ENCODE results near the gene MTHFD2L.
A peak's percentile ranks its signal among the peaks of the same experiment; 100 is the strongest.

The MTHFD2L gene

DNA sequence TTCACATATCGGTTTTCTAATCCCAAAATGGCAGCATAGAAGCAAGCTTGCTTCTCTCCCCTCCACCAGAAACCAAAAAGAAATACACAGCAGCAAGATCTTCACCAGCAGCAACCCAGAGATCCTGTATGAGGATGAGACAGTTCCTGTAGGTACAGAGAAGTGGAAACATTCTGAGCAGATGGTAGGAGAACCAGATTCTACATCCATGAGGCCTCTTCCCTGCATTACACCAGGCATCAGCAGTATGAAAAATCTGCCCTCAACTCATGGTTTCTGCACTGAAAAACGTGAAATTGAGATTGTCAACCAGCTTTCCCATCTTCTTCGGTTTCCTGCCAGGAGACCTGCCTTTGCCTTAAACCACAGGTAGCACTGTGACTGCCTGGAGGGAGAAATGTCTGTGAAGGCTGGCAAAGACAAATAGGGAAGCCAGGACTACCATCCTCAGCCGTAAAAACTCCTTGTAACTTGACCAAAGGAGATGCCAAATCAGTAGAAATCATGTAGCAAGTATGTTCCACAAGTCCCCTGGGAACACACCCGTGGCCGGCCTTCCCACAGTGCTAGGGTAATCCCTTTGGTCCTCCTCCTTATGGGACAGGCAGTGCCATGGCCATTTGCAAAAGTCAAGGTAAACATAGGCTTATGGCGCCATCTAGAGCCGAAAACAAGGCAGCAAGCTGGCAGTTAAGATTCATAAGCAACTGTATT is 24.0 kb upstream of the MTHFD2L start:
- no peak overlapping the region for H3K4me3 ChIP-seq (ENCODE audit: low read depth, low read length)
- DNase-seq (ENCODE audit: low read depth): peak; percentile 30
- TF ChIP-seq, protein P1, sequence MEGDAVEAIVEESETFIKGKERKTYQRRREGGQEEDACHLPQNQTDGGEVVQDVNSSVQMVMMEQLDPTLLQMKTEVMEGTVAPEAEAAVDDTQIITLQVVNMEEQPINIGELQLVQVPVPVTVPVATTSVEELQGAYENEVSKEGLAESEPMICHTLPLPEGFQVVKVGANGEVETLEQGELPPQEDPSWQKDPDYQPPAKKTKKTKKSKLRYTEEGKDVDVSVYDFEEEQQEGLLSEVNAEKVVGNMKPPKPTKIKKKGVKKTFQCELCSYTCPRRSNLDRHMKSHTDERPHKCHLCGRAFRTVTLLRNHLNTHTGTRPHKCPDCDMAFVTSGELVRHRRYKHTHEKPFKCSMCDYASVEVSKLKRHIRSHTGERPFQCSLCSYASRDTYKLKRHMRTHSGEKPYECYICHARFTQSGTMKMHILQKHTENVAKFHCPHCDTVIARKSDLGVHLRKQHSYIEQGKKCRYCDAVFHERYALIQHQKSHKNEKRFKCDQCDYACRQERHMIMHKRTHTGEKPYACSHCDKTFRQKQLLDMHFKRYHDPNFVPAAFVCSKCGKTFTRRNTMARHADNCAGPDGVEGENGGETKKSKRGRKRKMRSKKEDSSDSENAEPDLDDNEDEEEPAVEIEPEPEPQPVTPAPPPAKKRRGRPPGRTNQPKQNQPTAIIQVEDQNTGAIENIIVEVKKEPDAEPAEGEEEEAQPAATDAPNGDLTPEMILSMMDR (IDR thresholded peaks at IDR 0.05; ENCODE audit: low read depth, low read length, missing control alignments): peak; percentile 70

DNA sequence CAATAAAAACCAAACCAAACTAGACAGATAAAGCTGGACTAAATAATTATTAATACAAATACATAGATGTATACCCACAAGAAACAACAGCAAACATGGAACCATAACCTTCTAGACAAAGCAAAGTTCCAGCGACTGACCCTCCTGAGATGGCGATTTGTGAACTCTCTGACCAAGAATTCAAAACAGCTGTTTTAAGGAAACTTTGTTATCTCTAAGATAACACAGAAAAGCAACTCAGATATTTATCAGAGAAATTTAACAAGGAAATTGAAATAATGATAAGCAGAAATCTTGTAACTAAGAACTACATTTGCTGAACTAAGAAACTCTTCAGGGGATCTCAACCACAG is 23.4 kb upstream of the MTHFD2L start:
- no peak for DNase-seq (ENCODE audit: low read depth)
- TF ChIP-seq, protein P1 (IDR thresholded peaks at IDR 0.05; ENCODE audit: low read depth, low read length, missing control alignments): no peak
- no peak overlapping the region for H3K4me3 ChIP-seq (ENCODE audit: low read depth, low read length)

DNA sequence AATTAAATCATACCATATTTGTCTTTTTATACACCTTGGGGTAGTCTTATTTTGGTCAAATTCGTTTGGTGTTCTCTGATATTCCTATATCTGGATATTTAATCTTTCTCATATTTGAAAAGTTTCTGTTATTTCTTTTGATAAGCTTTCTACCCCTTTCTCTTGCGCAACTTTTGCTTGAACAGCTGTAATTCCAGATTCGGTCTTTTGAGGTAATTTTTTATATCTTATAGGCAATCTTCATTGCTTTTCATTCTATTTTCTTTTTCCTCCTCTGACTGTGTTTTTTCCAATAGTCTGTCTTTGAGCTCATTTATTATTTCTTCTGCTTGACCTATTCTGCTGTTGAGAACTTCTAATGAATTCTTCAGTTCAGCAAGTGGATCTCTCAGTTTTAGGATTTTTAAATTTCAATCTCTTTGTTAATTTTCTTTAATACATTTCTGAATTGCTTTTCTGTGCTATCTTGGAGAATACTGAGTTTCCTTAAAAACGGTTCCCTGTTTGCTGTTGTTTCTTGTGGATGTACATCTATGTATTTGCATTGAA is 11.3 kb upstream of the MTHFD2L start:
- TF ChIP-seq, protein P1 (IDR thresholded peaks at IDR 0.05; ENCODE audit: low read depth, low read length, missing control alignments): no peak
- no peak for DNase-seq (ENCODE audit: low read depth)
- H3K4me3 ChIP-seq (ENCODE audit: low read depth, low read length): no peak overlapping the region

GRCh38 chr4:74148205-74148604 is 9.7 kb upstream of the MTHFD2L start:
- DNase-seq (ENCODE audit: low read depth): no peak
- no peak overlapping the region for H3K4me3 ChIP-seq (ENCODE audit: low read depth, low read length)
- TF ChIP-seq, protein P1 (IDR thresholded peaks at IDR 0.05; ENCODE audit: low read depth, low read length, missing control alignments): no peak

DNA sequence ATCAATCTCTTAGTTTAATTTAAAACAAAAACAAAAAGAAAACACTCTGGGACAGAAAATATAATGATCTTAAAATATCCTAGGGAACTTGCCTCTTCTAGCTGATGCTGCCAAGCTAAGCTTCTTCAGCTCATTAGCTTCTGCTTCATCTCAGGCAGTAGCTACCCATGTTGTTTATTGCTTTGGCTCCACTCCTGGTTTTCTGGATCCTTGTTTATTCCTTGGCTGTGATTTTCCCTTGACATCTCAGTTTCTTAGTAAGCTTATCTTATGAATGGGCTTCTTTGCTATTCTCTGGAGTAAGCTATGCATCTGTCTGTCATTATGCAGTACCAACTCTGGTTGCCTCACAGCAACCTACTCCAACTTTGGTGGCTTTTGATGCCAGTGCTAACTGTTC is 5.1 kb upstream of the MTHFD2L start:
- TF ChIP-seq, protein P1 (IDR thresholded peaks at IDR 0.05; ENCODE audit: low read depth, low read length, missing control alignments): no peak
- H3K4me3 ChIP-seq (ENCODE audit: low read depth, low read length): no peak overlapping the region
- no peak for DNase-seq (ENCODE audit: low read depth)

GRCh38 chr4:74156521-74156920 is 1.4 kb upstream of the MTHFD2L start:
- TF ChIP-seq, protein P1 (IDR thresholded peaks at IDR 0.05; ENCODE audit: low read depth, low read length, missing control alignments): no peak
- no peak overlapping the region for H3K4me3 ChIP-seq (ENCODE audit: low read depth, low read length)
- no peak for DNase-seq (ENCODE audit: low read depth)

- H3K4me3 ChIP-seq (ENCODE audit: low read depth, low read length): peak overlapping the region; percentile 60; the same call in 1 of the 2 replicates
- TF ChIP-seq, protein P1 (IDR thresholded peaks at IDR 0.05; ENCODE audit: low read depth, low read length, missing control alignments): no peak
- DNase-seq (ENCODE audit: low read depth): no peak
Measured at GRCh38 chr4:74157154-74157553, 764 bp upstream of the MTHFD2L start.

Measured in GM12864 (cell line).